ENCODE data around the gene BCL7C.

- TF ChIP-seq, protein P1, sequence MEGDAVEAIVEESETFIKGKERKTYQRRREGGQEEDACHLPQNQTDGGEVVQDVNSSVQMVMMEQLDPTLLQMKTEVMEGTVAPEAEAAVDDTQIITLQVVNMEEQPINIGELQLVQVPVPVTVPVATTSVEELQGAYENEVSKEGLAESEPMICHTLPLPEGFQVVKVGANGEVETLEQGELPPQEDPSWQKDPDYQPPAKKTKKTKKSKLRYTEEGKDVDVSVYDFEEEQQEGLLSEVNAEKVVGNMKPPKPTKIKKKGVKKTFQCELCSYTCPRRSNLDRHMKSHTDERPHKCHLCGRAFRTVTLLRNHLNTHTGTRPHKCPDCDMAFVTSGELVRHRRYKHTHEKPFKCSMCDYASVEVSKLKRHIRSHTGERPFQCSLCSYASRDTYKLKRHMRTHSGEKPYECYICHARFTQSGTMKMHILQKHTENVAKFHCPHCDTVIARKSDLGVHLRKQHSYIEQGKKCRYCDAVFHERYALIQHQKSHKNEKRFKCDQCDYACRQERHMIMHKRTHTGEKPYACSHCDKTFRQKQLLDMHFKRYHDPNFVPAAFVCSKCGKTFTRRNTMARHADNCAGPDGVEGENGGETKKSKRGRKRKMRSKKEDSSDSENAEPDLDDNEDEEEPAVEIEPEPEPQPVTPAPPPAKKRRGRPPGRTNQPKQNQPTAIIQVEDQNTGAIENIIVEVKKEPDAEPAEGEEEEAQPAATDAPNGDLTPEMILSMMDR (IDR thresholded peaks at IDR 0.05): no peak
- TF ChIP-seq ZFX (IDR thresholded peaks at IDR 0.05; ENCODE audit: borderline replicate concordance): no peak
Measured at GRCh38 chr16:30912794-30913412, 19.0 kb upstream of the BCL7C start.

All from 22Rv1 (cell line).